OCI-LY7 (cell line): ENCODE results near the gene LRRC74B.

ENCODE experiments used
- CTCF ChIP-seq: fragments of 200-600 bp; sonication (generic); conservative IDR thresholded peaks from 2 replicates; pipeline ENCODE4 v1.5.1; 2014; ENCODE audit warnings: mild to moderate bottlenecking, antibody characterized with exemption, low read length, moderate library complexity, mixed read lengths
- EZH2phosphoT487 ChIP-seq: fragments of 200-600 bp; sonication (generic); IDR thresholded peaks from 2 replicates; pipeline ENCODE4 v1.6.1; 2018; ENCODE audit warnings: low read depth, borderline replicate concordance, mild to moderate bottlenecking, mixed run types, antibody characterized with exemption, low read length, moderate library complexity, mixed read lengths

- TF ChIP-seq CTCF = no peak
- no peak for TF ChIP-seq EZH2phosphoT487
Measured at GRCh38 chr22:21079493-21079892, 33.7 kb downstream of the LRRC74B start.
